LoVo (cell line): Measurements from ENCODE around the gene PADI6.

Source experiments
- DNase-seq: peaks from one replicate; pipeline ENCODE4 v3.0.0-alpha.2; 2016; ENCODE audit warnings: low spot score

PADI6 gene

DNA sequence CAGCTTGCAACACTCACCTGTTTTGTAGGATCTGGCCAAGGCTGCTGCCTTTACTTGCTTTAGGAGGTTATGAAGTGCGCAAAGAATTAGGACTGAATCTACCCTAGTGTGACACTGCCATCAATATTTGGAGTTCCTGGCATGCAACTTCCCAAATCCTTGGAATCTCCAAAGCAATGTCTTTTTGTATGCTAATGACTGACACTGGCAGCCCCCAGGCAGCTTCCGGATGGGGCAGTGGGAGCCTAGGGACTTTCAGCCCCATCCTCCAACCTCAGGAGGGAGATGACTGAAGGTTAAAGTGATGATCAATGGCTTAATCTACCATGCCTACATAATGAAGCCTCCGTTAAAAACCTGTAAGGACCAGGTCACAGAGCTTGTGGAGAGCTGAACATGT lies 62.0 kb downstream of the PADI6 start:
- DNase-seq: no peak

DNA sequence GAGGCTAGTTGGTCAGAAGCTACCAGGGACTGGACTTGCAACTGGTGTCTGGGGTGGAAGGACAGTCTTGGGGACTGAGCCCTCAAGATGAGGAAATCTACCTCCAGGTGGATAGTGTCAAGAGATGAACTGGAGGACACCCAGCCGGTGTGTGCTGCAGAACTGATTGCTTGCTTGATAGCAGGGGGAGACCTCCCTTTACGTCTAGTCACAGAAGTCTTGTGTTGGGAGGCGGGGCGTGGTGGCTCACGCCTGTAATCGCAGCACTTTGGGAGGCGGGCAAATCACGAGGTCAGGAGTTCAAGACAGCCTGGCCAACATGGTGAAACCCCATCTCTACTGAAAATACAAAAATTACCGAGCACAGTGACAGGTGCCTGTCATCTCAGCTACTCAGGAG lies 62.6 kb downstream of the PADI6 start:
- no peak for DNase-seq

DNA sequence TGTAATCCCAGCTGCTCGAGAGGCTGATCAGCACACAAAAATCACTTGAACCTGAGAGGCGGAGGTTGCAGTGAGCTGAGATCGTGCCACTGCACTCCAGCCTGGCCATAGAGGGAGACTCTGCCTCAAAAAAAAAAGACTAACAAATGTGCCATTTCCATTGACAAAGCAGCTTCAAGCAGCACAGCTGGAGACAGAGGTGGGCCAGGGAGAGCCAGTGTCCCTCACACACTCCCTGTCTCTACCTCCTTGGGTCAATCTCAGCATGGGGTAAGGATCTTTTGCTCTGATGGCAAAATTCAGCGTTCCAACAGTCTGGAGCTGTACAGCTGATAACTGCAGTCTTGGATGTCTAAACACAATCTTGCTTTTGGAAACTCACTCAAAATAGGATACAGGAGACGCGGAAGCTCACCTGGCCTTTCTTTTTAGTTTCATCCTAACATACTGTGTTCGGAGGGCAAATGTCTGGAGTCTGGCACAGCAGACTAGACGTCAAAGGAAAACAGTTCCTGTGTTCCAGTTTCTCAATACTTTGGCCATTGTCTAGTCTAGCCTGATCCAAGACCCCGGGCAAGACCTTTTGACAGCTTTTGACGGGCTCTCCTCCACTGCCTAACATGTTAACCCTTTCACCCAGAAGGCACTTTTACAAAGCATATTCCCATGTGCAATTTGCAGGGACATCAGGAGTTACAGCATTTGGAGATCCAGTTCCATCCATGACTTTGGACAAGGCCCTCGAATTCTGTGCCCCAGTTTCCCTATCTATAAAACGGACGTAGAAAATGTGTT lies 64.6 kb downstream of the PADI6 start:
- DNase-seq: no peak

DNA sequence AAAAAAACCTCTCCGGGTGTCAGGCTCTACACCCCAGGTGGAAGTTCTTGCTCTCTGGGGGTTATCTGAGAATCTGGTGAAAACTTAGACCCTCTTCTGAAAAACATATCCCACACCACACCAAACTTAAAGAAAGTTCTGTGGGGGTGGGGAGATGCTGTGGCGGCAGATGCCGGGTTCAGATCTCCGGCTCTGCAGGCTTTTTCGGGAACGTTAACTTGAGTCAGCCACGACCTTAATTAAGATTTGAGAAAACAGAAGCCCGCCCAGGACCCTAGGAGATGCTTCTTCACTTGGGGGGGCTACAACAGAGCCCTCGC lies 65.2 kb downstream of the PADI6 start:
- DNase-seq: no peak

DNA sequence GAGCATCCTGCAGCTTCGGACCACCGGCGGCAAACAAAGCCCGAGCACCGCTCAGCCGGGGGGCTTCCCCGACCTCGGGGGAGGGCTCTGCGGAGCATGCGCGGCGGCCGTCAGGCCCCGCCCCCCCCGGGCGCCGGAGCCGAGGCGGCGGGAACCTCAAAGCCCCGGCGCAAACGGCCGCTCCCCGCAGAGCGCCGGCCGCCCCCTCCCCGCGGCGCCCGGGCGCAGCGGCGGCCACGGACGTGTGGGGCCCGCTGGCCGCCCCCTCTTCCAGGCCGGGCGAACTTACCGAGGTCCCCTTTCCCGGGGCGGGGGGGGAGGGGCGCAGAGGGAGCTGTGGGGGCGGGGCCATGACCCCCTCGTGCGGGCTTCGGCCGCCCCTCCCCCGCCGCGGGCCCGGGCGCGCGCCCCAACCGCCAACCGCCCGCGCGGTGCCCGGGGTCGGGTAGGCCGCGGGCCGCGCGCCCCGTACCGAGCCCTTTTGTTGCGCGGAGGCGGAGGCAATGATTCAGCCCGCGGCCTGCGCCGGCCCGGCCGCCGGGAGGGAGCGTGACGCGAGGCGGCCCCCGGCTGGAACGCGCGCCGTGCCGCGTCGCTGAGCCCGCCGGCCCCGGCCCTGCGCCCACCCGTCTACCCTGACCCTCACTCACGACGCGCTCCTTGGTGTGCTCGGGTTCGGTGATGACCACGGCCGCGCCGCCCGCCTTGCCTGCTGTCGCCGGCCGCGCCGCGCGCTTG lies 65.8 kb downstream of the PADI6 start:
- DNase-seq: peak; percentile 50

DNA sequence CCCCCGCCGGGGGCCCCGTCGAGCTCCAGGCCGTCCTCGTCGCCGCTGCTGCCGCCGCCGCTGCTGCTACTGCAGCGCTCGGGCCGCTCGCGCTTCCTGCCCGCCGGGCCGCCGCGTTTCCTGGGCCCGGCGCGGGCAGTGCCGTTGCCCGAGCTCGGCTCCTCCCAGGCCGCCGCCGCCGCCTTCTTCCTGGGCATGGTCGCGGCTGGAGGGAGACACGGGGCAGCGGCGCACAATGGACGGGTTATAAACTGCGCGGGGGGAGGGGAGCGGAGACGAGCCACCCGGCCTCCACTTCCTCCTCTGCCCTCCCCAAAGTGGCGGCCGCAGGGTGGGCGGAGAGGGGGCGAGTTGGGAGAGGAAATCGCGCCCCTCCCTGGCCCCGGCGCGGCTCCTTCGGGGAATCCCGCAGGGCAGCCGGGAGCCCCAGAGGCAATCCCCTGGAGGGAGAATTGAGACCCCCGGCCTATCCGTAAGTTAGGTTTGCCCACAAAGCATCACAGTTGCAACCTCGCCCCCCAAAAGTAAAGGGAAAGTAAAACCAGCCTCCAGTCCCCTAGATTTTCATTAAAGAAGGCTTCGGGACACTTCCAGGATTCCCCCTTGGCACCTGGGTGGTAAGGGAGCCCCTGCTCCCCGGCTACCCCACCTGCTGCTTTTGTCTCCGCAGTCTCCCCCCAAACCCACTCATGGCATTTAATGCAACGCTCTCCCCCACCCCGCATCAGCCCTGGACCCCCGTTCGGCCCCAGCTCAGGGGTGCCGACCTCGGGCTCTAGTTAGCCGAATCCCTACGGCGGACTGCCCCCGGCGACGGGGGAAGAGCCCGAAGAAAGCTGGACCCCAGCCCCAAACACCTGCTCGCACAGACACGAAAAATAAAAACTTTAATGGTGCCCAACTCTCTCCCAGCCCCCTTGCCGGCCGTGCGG lies 66.6 kb downstream of the PADI6 start:
- DNase-seq: peak; percentile 23

DNA sequence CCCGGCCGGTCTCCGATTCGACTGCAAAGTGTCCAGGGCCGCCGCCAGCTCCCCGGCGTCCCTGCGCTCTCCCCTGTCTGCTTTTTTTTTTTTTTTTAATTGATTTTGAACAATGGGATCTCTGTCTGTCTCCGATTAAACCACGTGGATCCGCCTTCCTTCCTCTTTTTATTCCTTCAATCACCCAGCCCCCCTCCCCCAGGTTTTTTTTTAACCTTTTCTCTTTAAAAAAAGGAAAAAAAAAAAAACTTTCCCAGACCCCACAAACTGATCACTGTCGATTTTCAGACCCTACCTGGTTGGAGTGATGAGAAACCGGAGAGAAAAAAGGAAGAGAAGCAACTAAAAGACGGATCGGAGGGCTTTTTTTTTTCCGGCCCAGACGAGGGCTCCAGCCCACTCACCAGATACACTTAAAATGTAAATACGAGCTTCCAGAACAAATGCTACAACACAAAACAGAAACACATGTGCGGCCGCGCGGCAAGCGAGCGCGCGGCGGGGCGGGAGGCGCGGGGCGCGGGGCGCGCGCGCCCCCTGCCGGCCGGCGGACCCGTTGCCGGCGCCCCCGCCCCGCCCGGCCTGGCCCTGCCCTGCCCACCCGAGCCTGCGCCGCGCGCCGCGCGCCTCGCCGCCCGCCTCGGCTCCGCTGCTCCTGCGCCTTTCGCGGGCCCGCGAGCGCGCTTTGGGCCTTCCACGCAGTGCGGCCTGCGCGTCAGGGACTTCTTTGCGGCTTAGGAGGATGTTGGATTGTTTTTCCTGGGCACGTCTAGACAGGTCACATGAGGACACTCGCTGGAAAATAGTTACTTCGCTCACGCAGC lies 67.5 kb downstream of the PADI6 start, which contains the start of gene RCC2:
RCC2 (minus strand) TSS at position 428 of the 824 bp plus-strand sequence. CDS start 1,163 bp downstream, outside the sequence.
- peak; percentile 80 for DNase-seq

DNA sequence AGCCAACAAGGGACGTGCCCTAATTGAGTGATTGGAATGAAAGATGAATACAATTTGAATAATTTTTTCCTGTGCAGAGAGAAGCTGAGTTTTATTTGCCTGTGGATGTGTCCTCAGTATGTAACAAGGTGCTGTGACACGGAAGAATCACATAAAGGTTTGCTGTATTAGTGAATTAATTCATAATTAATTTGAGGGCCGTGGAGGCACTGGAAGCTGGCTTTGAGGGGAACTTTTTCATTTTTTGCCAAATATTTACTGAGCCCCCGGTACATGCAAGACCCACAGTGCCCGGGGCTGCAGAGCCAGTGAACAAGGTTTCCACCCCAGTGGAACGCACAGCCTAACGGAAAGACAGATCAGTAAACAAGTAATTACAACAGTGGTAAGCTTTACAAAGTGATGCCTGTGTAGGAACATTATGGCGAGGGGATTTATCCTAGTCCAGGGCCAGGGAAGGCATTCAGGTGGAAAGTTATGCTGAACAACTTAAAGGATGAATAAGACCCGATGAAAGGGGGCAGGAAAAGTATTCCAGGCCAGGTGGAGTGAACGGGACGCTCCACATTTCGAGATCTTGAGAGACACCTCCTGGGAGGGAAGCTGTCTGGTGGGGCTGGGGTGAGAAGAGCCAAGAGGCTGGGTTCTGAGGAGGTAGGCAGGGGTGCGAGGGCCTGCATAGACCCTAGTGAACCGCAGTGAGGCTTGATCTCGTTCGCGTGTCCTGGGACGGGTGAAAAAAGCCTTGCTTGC lies 68.3 kb downstream of the PADI6 start:
- no peak for DNase-seq

DNA sequence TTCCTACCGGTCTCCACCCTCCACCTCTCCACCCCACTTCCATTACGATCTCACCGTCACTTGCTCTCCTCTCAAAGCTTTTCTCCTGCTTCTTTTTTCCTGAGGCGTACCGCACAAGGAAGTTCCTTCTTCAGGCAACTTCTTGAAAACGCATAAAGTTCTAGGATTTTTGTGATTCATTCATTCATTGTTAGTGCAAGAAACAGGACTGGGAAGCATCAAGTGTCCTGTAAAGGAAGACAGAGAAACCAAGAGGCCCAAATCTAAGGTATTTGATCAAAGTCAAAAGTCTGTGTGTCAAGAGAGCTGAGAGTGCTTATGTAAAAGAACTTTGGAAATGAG lies 68.8 kb downstream of the PADI6 start:
- DNase-seq: no peak

DNA sequence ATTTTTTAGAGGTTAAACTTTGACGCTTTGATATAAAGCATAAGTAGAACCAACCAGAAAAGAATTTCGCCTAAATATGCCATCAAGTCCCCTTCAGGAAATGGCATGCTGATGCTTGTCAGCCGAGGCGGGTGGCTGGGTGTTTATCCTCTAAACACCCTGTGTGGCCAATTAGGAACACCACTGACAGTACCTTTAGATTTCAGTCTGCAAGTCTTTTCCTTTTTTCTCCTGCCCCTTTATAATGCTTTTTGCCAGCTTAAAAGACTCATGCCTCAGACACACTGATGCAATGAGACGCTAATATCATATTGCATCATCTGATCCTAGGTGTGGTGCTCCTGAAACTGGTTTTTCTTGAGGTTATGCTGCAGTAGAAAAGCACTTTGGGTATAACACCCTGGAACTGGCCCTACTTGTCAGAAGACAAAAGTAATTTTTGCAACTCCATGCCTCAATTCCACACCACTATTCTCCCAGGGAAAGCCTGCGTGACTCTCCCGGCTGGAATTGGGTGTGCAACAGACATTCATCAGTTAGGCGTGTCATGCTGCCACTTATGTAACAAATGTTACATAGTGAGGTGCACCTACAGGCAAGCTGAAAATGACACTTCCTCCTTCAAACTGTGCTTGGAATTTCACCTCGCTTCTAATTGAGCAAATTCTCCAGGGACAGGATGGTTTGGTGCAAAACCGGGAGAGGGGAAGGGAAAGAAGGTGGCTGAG lies 69.4 kb downstream of the PADI6 start:
- peak; percentile 79 for DNase-seq

DNA sequence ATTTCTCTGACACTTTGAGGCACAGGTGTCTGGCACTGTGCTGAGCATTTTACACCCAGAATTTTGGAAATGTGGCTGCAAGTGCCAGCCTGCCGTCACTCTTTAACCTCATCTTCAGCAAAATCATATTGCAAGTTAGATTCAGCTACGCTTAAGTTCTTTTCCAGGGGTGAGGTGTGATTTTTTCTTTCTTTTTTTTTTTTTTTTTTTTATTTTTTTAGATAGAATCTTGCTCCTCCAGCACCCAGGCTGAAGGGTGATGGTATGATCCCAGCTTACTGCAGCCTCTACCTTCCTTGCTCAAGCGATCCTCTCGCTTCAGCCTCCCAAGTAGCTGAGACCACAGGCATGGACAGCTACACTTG lies 70.0 kb downstream of the PADI6 start:
- no peak for DNase-seq

DNA sequence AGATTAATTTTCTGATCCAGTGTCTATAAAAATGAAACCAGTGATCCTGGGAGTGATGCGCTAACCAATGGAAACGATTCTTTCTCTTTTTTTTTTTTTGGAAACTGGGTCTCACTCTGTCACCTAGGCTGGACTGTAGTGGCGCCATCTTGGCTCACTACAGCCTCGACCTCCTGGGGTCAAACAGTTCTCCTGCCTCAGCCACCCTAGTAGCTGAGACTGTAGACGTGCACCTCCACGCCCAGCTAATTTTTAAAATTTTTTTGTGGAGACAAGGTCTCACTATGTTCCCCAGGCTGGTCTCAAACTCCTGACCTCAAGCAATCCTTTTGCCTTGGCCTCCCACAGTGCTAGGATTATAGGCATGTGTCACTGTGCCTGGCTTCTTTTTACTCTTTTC lies 70.8 kb downstream of the PADI6 start:
- DNase-seq: no peak

DNA sequence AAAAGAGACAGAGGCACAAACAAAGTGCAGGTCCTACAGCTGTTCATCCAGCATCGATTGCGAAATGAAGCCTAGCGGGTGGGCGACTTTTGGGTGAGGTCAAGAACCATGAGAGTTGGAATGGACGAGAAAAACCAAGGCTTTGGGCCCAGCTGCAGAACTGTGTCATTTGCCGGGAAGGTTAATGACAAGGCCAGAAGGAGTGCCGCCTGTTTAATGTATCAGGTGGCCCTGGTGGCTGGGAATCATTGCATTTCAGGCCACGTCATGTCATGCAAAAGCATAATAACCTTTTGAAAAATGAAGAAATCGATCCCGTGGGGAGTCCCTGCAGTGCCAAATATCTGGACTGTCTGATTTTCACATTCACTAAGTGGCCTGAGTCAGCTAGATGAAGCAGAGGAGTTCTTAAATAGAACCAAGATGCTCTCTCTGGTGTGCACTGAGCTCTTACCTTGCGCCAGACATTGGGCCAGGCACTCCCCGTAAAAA lies 75.6 kb downstream of the PADI6 start:
- DNase-seq: no peak
